GOT3 (cell line): ENCODE data around the gene TNFRSF9.

Experiments
- DNase-seq: peaks from one replicate; lab custom pipeline; 2025; ENCODE audit warnings: mixed read lengths; lab: John Stamatoyannopoulos, UW

The TNFRSF9 gene

GRCh38 chr1:7916501-7916830 is 24.2 kb downstream of the TNFRSF9 start:
- DNase-seq, result no peak

GRCh38 chr1:7915826-7916500 is 24.7 kb downstream of the TNFRSF9 start:
- no peak for DNase-seq

- no peak for DNase-seq
These were observed 27.7 kb downstream of the TNFRSF9 start for GRCh38 chr1:7912743-7913557.

GRCh38 chr1:7912145-7912544 is 28.5 kb downstream of the TNFRSF9 start:
- DNase-seq, result no peak

- DNase-seq, result no peak
These were observed 35.4 kb downstream of the TNFRSF9 start for GRCh38 chr1:7905262-7905661.

- DNase-seq, result peak; percentile 30
These were observed 38.1 kb downstream of the TNFRSF9 start for GRCh38 chr1:7902478-7903085.

GRCh38 chr1:7899741-7900140 is 40.9 kb downstream of the TNFRSF9 start:
- no peak for DNase-seq

- no peak for DNase-seq
These were observed 41.7 kb downstream of the TNFRSF9 start for GRCh38 chr1:7898962-7899361.

GRCh38 chr1:7896994-7897393 is 43.6 kb downstream of the TNFRSF9 start:
- DNase-seq, result no peak

GRCh38 chr1:7893529-7894180 is 47.0 kb downstream of the TNFRSF9 start:
- DNase-seq, result peak; percentile 52

- DNase-seq, result no peak
These were observed 48.8 kb downstream of the TNFRSF9 start for GRCh38 chr1:7891804-7892203.

- no peak for DNase-seq
These were observed 49.8 kb downstream of the TNFRSF9 start for GRCh38 chr1:7890853-7891252.

- no peak for DNase-seq
These were observed 52.2 kb downstream of the TNFRSF9 start for GRCh38 chr1:7888248-7889081.

GRCh38 chr1:7886405-7886745 is 54.3 kb downstream of the TNFRSF9 start:
- DNase-seq, result no peak

- no peak for DNase-seq
These were observed 54.9 kb downstream of the TNFRSF9 start for GRCh38 chr1:7885513-7886404.

GRCh38 chr1:7884757-7885156 is 55.9 kb downstream of the TNFRSF9 start:
- DNase-seq, result no peak

GRCh38 chr1:7879228-7879627 is 61.4 kb downstream of the TNFRSF9 start:
- no peak for DNase-seq

GRCh38 chr1:7878027-7878426 is 62.6 kb downstream of the TNFRSF9 start:
- DNase-seq, result no peak

GRCh38 chr1:7873801-7874795 is 66.5 kb downstream of the TNFRSF9 start:
- no peak for DNase-seq

- DNase-seq, result no peak
These were observed 69.5 kb downstream of the TNFRSF9 start for GRCh38 chr1:7871136-7871535.
